Activated T-helper 1 cell treated with Interleukin-2 at 50 U/mL for 16 hours (primary cell): Measurements from ENCODE around the gene TLL2.

Source experiments
- DNase-seq: peaks from one replicate; pipeline ENCODE4 v3.0.0-alpha.2; 2020; ENCODE audit warnings: low read depth

TLL2 gene

DNA sequence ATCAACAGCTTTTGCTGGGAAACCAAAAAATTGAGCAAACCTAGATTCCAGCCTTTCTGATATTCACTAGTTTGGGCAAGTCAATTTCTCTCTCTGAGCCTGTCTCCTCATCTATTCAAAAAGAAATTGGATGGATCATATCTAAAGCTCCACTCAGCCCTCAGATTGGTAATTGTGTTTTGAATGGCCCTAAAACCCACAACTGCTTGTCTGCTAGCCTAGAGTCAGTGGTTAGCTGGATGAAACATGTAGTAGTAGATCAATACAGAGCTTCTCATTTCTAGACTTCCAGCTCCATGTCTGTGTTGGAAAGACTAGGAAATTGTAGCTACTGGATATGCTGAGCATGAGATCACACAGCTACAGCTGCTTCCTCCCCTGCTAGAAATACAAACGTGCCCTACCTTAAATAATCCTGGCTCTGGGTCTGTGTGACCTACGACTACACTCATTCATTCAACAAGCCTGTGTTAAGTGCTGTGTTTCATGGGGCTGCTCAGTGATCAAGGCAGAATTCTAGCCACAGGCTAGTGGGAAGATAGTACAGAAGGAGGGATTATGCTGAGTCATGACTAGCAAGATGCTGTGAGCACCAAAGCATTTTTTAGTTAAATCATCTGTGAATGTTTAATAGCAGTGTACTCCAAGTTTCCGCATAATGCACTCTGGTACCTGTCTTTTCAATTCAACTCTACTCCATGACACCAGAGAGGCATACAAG, 193.8 kb downstream of the TLL2 start:
- no peak for DNase-seq

DNA sequence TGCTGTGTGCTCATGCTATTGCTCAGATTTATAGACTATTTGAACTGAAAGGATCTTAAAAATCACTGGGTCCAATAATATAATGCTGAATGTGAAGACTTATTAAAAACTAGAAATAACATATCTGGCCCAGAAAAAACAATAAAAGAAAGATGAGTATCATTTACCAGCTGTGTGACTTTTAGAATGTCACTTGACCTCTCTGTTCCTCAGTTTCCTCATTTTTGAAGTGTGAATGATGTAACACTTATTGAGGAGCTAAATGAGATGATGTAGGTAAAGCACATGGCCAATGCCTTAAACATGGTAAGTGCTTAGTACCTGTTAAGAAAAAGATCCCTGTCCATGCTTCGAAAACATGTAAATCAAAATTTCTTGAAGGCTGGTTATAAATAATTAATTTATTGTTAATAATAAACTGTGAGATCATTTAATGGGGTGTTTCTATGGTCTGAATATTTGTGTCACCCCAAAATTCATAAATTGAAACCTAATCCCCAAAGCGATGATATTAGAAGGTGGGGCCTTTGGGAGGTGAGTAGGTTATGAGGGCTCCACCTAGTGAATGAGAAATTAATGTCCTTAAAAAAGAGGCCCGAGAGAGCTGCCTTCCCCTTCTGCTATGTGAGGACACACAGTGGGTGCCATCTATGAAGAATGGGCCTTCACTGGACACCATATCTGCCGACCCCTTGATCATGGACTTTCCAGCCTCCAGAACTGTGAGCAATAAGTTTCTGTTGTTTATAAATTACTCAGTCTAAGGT, 196.5 kb downstream of the TLL2 start:
- no peak for DNase-seq
